DMS114 treated with DMSO at 0.1 percent for 48 hours (cell line): ENCODE measurements around the gene HFM1.
"Not testable (repeated sequence)": the region's sequence is repeated elsewhere in the genome, so short reads cannot be mapped to it uniquely, and the experiment has no call there.

ENCODE experiments used
- DNase-seq: peaks from one replicate; lab custom pipeline; 2025; ENCODE audit not compliant: unreplicated experiment; lab: John Stamatoyannopoulos, UW

Gene HFM1

GRCh38 chr1:91404151-91405012 is at the start of gene HFM1:
HFM1 (minus strand) TSS chr1:91404837; CDS start chr1:91401082, 3,755 bp downstream.
- peak; percentile 86 for DNase-seq

- no peak for DNase-seq
These were observed 49.5 kb upstream of the HFM1 start for GRCh38 chr1:91454136-91454535.

- DNase-seq = no peak
These were observed 45.6 kb upstream of the HFM1 start for GRCh38 chr1:91450260-91450659.

GRCh38 chr1:91447782-91448181 is 43.1 kb upstream of the HFM1 start:
- not testable (repeated sequence) for DNase-seq

- DNase-seq = not testable (repeated sequence)
These were observed 37.3 kb upstream of the HFM1 start for GRCh38 chr1:91441980-91442379.

- DNase-seq = peak; percentile 35
These were observed 36.2 kb upstream of the HFM1 start for GRCh38 chr1:91440847-91441246.

GRCh38 chr1:91439016-91439415 is 34.4 kb upstream of the HFM1 start:
- DNase-seq = no peak

- no peak for DNase-seq
These were observed 23.7 kb upstream of the HFM1 start for GRCh38 chr1:91428182-91428798.

GRCh38 chr1:91427741-91428140 is 23.1 kb upstream of the HFM1 start:
- DNase-seq = no peak

GRCh38 chr1:91422523-91422922 is 17.9 kb upstream of the HFM1 start:
- not testable (repeated sequence) for DNase-seq

GRCh38 chr1:91412371-91412770 is 7.7 kb upstream of the HFM1 start:
- DNase-seq = no peak

GRCh38 chr1:91406773-91407389 is 2.2 kb upstream of the HFM1 start:
- no peak for DNase-seq

- DNase-seq = peak; percentile 49
These were observed 2.6 kb downstream of the HFM1 start for GRCh38 chr1:91402023-91402422.

GRCh38 chr1:91400133-91400725 is 4.4 kb downstream of the HFM1 start:
- DNase-seq = no peak

- no peak for DNase-seq
These were observed 6.3 kb downstream of the HFM1 start for GRCh38 chr1:91398291-91398690.

GRCh38 chr1:91397605-91398004 is 7.0 kb downstream of the HFM1 start:
- DNase-seq = no peak

GRCh38 chr1:91393042-91393441 is 11.6 kb downstream of the HFM1 start:
- no peak for DNase-seq

- no peak for DNase-seq
These were observed 18.5 kb downstream of the HFM1 start for GRCh38 chr1:91386109-91386508.

GRCh38 chr1:91383456-91383855 is 21.2 kb downstream of the HFM1 start:
- DNase-seq = no peak

- no peak for DNase-seq
These were observed 22.8 kb downstream of the HFM1 start for GRCh38 chr1:91381844-91382243.

- no peak for DNase-seq
These were observed 30.6 kb downstream of the HFM1 start for GRCh38 chr1:91374086-91374485.

GRCh38 chr1:91372230-91372629 is 32.4 kb downstream of the HFM1 start:
- DNase-seq = not testable (repeated sequence)
